Activated T-cell treated with anti-CD3 and anti-CD28 coated beads for 4 hours (primary cell): ENCODE data around the gene APC2.

Experiments
- DNase-seq: peaks from one replicate; pipeline ENCODE4 v3.0.0-alpha.2; 2020

APC2 gene

DNA sequence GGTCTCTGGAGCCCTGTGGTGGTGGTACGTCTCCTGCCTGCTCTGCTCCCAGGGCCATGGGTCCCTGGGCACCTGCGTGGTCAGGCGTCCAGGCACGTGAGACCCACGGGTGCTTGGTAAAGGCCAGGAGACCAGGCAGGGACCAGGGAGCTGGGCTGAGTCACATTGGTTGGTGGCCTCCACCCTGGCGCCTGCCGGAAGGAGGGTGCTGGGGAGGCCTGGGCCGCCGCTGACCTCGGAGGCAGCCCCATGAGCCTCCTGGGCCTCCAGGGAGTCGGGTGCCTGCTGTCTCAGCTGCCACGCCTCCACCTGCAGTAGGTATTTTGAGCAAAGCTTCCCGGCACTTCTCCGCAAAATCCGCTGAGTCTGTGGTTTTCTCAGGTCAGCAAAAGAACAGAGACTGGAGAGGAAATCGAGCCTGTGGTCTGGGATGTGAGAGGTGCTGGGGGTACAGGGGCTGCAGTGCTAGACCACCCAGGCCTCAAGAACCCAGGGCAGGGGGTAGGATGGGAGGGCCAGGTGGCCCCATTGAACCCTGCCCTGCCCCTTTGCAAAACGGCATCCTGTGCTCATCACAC, 70.4 kb downstream of the APC2 start:
- DNase-seq: no peak

DNA sequence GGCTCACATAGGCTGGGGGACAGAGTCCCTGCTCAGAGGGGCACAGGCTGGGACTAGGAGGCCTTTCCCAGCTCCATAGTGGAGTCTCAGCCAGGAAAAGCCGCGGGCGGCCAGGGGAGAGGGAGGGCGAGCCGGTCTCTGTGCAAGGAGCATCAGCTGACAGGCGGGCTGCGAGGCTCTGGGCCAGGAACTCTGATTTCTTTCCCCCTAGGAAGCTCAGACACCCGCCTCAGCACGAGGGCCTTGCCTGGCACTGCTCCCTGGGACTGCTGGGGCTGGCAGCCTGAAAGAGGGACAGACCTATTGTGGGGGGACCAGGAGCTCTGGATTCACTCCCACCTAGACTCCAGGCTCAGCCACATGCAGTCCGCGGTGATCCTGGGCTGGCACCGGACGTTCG, 71.7 kb downstream of the APC2 start:
- no peak for DNase-seq

DNA sequence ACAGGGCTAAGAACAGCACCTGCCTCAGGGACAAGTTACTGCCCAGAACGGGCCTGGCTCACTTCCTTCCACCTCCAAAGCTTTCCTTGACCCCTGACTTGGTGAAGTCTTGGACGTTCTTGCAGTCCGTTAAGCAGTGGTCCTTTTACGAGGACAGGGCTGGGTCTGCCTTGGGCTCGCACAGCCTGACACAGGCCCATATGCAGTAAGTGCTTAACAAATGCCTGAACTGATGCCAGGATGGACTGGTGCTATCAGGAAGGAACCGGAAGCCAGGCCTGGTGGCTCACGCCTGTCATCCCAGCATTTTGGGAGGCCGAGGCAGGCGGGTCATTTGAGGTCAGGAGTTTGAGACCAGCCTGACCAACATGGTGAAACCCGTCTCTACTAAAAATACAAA, 72.1 kb downstream of the APC2 start:
- no peak for DNase-seq

DNA sequence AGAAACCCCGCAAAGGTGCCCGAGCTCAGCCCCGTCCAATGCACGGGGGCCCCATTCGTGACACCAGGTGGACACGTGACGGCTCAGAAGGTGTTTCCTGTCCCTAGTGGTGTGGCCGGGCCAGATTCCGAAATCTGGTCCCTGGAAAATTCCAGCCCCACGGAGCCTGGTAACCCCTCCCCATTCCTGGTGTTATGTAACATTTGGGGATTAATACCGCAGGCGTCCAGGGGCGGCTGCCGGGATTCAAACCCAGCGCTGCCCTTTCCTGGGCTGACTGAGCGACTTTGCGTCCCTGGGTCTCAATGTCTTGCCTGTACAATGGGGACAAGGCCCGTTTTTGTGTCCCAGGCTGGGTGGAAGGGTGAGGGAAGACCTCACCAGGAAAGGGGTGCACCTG, 72.9 kb downstream of the APC2 start:
- no peak for DNase-seq
